ENCODE results near the gene KRT26.

- TF ChIP-seq, protein P1, sequence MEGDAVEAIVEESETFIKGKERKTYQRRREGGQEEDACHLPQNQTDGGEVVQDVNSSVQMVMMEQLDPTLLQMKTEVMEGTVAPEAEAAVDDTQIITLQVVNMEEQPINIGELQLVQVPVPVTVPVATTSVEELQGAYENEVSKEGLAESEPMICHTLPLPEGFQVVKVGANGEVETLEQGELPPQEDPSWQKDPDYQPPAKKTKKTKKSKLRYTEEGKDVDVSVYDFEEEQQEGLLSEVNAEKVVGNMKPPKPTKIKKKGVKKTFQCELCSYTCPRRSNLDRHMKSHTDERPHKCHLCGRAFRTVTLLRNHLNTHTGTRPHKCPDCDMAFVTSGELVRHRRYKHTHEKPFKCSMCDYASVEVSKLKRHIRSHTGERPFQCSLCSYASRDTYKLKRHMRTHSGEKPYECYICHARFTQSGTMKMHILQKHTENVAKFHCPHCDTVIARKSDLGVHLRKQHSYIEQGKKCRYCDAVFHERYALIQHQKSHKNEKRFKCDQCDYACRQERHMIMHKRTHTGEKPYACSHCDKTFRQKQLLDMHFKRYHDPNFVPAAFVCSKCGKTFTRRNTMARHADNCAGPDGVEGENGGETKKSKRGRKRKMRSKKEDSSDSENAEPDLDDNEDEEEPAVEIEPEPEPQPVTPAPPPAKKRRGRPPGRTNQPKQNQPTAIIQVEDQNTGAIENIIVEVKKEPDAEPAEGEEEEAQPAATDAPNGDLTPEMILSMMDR (conservative IDR thresholded peaks at IDR 0.05; ENCODE audit: low read depth in 2 of 2), result no peak
- TF ChIP-seq EZH2 (IDR thresholded peaks at IDR 0.05; ENCODE audit: low read depth, unreplicated experiment), result no peak
- TF ChIP-seq POLR2AphosphoS5 (IDR thresholded peaks at IDR 0.05; ENCODE audit: low read depth), result no peak
- TF ChIP-seq, protein P2, sequence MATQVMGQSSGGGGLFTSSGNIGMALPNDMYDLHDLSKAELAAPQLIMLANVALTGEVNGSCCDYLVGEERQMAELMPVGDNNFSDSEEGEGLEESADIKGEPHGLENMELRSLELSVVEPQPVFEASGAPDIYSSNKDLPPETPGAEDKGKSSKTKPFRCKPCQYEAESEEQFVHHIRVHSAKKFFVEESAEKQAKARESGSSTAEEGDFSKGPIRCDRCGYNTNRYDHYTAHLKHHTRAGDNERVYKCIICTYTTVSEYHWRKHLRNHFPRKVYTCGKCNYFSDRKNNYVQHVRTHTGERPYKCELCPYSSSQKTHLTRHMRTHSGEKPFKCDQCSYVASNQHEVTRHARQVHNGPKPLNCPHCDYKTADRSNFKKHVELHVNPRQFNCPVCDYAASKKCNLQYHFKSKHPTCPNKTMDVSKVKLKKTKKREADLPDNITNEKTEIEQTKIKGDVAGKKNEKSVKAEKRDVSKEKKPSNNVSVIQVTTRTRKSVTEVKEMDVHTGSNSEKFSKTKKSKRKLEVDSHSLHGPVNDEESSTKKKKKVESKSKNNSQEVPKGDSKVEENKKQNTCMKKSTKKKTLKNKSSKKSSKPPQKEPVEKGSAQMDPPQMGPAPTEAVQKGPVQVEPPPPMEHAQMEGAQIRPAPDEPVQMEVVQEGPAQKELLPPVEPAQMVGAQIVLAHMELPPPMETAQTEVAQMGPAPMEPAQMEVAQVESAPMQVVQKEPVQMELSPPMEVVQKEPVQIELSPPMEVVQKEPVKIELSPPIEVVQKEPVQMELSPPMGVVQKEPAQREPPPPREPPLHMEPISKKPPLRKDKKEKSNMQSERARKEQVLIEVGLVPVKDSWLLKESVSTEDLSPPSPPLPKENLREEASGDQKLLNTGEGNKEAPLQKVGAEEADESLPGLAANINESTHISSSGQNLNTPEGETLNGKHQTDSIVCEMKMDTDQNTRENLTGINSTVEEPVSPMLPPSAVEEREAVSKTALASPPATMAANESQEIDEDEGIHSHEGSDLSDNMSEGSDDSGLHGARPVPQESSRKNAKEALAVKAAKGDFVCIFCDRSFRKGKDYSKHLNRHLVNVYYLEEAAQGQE (IDR thresholded peaks at IDR 0.05; ENCODE audit: unreplicated experiment), result no peak
- TF ChIP-seq CREB1 (CRISPR knock-in tag; IDR thresholded peaks at IDR 0.05; ENCODE audit: low read depth), result no peak
- no peak for TF ChIP-seq EZH2phosphoT487 (IDR thresholded peaks at IDR 0.05; ENCODE audit: unreplicated experiment)
- no peak for TF ChIP-seq ZNF114 (CRISPR knock-in tag; IDR thresholded peaks at IDR 0.05)
Observed at GRCh38 chr17:40818343-40818732, 46.3 kb upstream of the KRT26 start.

All from GM23338 (cell line).